NCI-H128 (cell line): ENCODE measurements around the gene WWP2.
"Not testable (repeated sequence)": the region's sequence is repeated elsewhere in the genome, so short reads cannot be mapped to it uniquely, and the experiment has no call there.

Experiments used
- DNase-seq: peaks from one replicate; lab custom pipeline; 2025; ENCODE audit not compliant: unreplicated experiment; lab: John Stamatoyannopoulos, UW

The WWP2 gene

DNA sequence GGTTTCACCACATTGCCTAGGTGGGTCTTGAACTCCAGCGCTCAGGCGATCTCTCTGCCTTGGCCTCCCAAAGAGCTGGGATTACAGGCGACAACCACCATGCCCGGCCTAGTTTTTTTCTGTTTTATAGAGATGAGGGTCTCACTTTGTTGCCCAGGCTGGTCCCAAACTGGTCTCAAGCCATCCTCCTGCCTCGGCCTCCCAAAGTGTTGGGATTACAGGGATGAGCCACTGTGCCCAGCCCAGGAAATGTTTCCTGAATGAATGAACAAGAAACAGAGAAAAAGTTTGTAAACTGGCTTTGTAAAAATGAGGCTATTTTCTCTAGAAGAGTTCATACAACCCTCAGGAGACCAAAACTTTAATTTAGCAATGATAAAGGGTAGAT, 68.0 kb downstream of the WWP2 start:
- no peak for DNase-seq

GRCh38 chr16:69830534-69831211, 68.5 kb downstream of the WWP2 start:
- no peak for DNase-seq

GRCh38 chr16:69831212-69832123, 69.3 kb downstream of the WWP2 start:
- no peak for DNase-seq

DNA sequence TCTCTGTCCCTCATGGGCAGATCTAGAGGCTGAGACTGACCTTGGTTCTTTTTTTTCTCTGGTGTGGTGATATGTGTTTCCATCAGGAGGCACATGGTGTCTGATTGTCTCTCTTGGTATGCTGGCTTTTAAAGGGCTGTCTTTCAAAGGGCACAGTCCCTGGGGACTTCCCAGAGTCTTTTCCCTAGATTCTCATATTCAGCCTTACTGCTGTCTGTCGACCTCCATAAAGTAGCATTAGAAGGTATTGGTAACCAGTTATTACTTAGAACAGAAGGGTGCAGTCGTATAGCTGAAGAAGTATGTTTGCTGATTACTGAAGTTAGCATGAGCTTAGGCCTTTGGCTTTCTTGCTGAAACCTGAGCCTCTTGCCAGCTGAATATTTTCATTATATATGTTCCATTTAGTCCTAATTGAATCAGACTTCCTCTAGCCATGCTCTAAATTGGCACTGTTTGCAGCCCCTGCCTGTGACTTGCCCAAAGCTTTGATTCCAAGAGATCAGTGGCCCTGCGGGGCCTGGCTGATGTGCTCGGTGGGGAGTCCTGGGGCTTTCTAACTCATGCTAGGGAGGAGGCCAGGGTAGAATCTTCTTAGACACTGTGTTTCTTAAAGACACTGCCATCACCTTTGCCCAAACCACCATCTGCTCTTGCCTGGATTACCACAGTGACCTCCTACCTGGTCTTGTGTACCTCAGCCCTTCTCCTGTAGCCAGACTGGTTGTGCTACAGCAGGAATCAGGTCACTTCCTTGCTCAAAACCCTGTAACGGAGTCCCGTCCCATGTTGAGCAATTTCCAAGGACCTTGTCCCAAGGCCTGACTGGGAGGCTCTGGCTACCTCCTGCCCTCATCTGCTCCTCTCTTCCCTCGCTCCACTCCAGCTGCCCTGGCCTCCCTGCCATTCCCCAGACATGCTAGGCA, 71.5 kb downstream of the WWP2 start:
- no peak for DNase-seq

DNA sequence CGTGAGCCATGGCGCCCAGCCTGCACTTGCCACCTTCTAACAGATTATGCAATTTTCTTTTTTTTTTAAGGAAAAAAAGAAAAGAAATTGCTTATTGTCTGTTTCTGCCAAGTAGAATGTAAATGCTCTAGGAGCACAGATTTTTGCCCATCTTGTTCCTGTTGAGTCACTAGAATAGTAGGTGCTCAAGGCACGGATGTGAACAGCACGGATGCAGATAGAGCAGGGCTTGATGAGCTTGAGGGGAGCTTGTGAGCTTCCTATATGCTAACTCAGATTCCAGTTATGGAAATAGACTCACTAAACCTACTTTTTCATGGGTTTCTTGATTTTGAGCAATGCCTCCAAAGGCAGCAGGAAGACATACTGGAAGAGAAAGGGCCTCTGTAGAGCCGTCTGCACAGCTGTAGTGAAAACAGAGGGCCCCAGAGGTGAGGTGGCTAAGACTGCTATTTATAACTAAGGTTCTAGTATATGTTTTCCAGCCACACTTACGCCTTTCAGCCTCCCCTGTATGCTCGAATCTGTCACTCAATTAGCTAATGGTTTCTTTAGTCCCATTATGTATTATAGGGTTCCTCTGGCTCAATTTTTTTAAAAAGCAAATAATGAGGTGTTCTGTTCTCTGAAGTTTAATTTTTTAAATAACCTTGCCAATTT, 72.8 kb downstream of the WWP2 start:
- DNase-seq = no peak

GRCh38 chr16:69836257-69836656, 74.1 kb downstream of the WWP2 start:
- no peak for DNase-seq

- no peak for DNase-seq
Observed at GRCh38 chr16:69837380-69837779, 75.2 kb downstream of the WWP2 start.

DNA sequence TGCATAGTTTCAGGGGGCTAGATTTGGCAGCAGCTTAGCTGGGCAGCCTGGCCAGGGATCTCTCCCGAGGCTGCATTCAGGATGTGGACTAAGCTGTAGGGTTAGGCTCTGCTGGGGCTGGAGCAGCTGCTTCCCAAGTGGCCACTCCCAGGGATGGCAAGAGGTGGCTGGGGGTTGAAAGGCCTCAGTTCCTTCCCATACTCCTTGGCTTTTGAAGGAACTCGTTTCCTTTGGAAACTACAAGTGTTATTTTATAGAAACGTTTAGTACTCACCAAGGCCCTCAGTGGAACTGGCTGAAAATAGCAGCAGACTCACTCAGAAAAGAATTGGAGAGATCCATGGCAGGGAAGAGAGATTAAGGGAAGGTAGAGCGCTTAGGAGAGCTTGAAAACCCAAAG, 76.4 kb downstream of the WWP2 start:
- DNase-seq = no peak

GRCh38 chr16:69839240-69839688, 77.1 kb downstream of the WWP2 start:
- DNase-seq = no peak

- DNase-seq = no peak
Observed at GRCh38 chr16:69839798-69840409, 77.8 kb downstream of the WWP2 start.

- DNase-seq = no peak
Observed at GRCh38 chr16:69840975-69841374, 78.8 kb downstream of the WWP2 start.

DNA sequence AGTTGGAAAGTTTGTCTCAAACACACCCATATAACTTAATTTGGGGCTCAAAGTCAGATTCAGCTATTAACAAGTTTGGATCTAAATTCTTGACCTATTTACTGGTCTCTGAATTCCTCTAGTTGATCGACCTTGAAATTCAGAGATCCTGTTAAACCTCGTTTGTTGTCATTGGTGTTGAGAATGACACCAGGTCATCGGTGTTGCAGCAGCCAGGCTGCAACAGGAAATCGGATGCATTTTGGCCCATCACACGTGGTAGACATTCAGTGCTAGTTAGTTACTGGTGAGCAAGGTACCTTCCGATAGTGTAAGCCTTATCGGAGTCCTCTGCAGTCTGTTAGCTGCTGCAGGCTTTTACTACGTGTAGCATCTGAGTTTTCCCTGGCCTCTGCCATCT, 82.3 kb downstream of the WWP2 start:
- DNase-seq = no peak

DNA sequence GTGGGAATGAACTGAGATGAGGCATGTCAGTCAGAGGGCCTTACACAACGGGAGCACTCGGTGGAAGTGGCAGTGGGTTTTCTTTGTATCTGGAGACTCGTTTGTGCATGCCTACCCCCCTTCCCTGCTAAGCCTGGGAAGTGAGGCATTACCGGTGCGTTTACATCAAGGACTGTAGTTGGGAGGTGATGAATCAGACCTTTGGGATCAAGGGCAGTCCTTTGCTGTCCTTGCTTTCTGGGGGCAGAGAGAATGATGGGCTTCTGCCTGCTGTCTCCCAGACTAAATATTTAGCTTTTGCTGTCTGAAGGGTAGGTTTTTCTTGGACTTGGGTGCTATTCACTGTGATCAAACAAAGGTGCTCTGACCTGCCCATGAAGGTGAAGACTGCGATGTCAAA, 83.0 kb downstream of the WWP2 start:
- DNase-seq = no peak

- DNase-seq = no peak
Observed at GRCh38 chr16:69847643-69848042, 85.5 kb downstream of the WWP2 start.

DNA sequence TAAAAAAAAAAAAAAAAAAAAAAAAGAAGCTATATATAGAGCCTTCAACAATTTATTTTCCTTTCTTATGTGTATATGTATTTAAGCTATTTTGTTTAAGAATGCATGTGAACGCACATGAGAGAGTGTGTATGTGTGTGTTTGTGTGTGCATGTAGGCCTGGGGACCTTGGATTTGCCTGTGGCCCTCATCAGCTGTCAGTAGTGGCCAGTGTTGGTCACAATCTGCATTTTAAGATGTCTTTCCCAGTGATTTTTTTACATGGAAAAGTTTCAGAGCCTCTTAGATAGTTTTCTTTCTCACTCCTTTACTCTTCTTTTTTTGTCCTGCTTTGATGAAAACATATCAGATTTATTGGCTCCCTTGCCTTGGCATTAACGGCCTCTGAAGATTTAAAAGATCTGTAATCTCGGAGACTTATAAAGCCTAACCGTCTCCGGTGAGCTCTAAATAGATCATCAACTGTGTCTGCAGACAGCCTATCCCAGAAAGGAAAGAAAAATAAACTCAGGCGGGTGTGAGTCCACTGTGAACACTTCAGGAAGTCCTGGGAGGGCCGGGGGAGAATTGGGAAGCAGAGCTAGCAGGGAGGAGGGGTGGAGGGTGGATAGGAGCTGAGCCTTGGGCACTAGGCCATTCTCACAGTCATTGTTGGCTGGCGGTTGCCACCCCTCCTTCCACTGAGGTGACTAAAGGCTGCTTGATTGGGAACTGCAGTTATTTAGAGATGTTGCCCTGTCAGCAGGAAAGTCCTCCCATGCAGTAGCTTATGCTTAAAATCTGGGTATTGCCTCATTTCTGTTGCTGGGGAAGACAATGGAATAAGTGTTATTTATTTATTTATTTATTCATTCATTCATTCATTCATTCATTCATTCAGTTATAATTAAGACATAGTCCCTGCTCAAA, 86.8 kb downstream of the WWP2 start:
- DNase-seq = no peak

DNA sequence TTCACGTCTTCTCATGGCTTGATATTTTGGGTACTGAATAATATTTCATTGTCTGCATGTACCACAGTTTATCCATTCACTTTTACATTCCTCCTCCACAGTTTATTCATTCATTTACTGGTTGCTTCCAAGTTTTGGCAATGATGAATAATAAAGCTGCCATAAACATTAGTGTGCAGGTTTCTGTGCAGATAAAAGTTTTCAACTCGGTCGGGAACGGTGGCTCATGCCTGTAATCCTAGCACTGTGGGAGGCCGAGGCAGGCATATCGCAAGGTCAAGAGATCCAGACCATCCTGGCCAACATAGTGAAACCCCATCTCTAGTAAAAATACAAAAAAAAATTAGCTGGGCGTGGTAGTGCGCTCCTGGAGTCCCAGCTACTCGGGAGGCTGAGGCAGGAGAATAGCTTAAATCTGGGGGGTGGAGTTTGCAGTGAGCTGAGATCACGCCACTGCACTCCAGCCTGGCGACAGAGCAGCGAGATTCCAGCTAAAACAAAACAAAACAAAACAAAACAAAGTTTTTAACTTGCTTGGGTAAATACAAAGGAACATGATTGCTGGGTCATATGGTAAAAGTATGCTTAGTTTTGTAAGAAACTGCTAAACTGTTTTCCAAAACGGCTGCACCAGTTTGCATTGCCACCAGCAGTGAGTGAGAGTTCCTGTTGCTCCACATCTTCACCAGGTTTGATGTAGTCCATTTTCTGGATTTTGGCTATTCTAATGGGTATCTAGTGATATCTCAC, 89.5 kb downstream of the WWP2 start:
- DNase-seq = no peak

DNA sequence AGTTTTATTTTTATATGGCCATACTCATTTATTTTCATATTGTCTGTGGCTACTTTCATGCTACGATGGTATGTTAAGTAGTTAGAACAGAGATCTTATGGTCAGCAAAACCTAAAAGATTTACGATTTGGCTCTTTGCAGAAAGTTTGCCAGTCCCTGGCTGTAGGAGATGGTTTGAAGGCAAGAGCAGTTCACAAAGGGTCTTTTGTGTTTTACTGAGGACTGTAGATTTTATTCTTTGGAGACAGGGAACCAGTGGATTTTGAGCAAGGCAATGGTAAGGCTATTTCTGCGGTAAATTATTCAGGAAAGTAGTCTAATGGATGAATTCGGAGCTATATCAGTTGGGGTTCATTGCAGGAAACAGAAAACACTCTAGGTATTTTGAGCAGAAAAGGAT, 90.7 kb downstream of the WWP2 start:
- no peak for DNase-seq

DNA sequence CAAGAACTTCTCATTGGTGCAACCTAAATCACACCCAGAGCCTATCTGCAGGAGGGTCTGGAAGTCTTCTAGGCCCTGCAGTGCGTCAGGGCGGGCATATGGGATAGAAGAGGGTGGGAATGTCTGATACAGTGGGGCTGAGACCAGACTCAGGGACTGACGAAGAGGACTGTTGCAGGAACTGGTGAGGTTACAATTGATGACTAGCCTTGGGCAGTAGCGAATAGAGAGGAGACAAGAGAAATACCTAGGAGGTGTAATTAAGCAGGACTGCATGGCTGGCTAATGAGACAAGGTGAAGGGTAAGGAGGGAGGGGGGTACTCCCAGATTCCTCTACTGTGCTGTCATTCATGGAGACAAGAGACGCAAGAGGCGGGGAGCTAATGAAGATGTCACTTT, 91.3 kb downstream of the WWP2 start:
- DNase-seq = no peak

DNA sequence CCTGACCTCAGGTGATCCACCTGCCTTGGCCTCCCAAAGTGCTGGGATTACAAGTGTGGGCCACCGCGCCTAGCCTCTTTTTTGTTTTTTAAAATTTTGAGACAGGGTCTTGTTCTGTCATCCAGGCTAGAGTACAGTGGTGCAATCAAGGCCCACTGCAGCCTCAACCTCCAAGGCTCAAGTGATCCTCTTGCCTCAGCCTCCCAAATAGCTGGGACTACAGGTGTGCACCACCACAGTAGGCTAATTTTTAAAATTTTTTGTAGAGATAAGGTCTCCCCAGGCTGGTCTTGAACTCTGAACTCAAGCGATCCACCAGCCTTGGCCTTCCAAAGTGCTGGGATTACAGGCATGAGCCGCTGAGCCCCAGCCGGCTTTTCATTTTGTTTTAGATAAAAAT, 92.6 kb downstream of the WWP2 start:
- DNase-seq = not testable (repeated sequence)
